Stomach (tissue), 4 donors: ENCODE results near the gene TM9SF4.

ENCODE experiments used
- CTCF ChIP-seq, 7 experiments: fragments of 450-650 bp in 4 of 7; fragments of 200-600 bp in 3 of 7; sonication (generic) in 3 of 7; IDR thresholded peaks; one replicate each; pipeline ENCODE4 v1.5.1; 2016 to 2019; ENCODE audit warnings: antibody characterized with exemption in 7 of 7, control low read depth in 2 of 7, mild to moderate bottlenecking in 1 of 7
- POLR2A ChIP-seq, 4 donors: fragments of 450-650 bp; IDR thresholded peaks; one replicate each; pipeline ENCODE4 v1.6.1; 2016; ENCODE audit warnings: antibody characterized with exemption in 4 of 4, control low read depth in 2 of 4, mild to moderate bottlenecking in 1 of 4, moderate library complexity in 1 of 4

DNA sequence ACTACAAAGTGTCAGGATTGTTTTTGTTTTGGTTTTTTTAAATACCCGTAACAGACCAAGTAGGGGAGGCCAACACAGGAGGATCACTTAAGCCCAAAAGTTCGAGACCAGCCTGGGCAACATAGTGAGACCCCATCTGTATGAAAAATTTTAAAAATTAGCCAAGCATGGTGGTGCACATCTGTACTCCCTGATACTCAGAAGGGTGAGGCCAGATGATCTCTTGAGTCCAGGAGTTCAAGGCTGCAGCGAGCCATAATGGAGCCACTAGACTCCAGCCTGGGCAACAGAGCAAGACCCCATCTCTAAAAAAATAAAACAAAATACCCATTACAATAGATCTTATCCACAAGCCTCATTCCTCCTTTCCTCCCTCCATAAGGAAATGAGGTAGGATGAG lies 28.7 kb upstream of the TM9SF4 start:
- TF ChIP-seq CTCF (IDR thresholded peaks at IDR 0.05) (no peak), POLR2A (IDR thresholded peaks at IDR 0.05) (no peak)
